Astrocyte of the spinal cord (primary cell): ENCODE data around the gene CDC42BPB.

Source experiments
- DNase-seq: peaks from one replicate; pipeline ENCODE4 v3.0.0; 2011; ENCODE audit warnings: low read depth, low spot score
- H3K4me3 ChIP-seq: 2 replicates; pipeline ENCODE4 v1.5.1; 2011; ENCODE audit warnings: low read depth, mild to moderate bottlenecking, low read length, moderate library complexity
- in situ Hi-C: cut with HindIII; loops from 2 replicates; pipeline ENCODE4 v1.10.0; 2017; ENCODE audit warnings: low sequenced_read_pairs
- TF ChIP-seq, protein P1 (sequence below): IDR thresholded peaks from 2 replicates; pipeline ENCODE4 v1.5.1; 2012; ENCODE audit warnings: low read depth, mild to moderate bottlenecking, low read length, inconsistent platforms

Gene CDC42BPB

DNA sequence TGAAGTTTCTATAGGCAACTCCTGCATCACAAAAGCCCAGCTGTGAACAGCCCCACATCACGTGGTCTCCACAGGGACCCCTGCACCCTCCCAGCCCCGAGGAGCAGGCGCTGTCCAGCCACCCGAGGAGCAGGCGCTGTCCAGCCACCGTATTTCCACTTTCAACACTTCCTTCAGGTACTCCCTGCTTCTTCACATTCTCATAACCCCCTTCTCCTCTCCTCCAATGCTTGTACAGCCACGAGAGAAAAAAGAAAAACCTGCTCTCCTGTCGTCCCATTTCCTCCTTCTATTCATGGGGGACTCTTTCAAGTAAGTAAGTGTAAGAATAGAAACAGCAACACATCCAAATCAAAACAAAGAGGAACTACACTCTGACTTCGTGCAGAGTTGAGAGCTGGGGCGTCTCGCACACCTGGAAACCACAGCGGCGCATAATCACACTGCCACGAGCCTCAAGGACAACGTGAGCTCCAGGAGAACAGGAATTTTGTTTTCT is 11.9 kb downstream of the CDC42BPB start:
- H3K4me3 ChIP-seq: no peak overlapping the region
- TF ChIP-seq, protein P1, sequence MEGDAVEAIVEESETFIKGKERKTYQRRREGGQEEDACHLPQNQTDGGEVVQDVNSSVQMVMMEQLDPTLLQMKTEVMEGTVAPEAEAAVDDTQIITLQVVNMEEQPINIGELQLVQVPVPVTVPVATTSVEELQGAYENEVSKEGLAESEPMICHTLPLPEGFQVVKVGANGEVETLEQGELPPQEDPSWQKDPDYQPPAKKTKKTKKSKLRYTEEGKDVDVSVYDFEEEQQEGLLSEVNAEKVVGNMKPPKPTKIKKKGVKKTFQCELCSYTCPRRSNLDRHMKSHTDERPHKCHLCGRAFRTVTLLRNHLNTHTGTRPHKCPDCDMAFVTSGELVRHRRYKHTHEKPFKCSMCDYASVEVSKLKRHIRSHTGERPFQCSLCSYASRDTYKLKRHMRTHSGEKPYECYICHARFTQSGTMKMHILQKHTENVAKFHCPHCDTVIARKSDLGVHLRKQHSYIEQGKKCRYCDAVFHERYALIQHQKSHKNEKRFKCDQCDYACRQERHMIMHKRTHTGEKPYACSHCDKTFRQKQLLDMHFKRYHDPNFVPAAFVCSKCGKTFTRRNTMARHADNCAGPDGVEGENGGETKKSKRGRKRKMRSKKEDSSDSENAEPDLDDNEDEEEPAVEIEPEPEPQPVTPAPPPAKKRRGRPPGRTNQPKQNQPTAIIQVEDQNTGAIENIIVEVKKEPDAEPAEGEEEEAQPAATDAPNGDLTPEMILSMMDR: no peak
- no peak for DNase-seq
- in situ Hi-C loops: no loop called here

DNA sequence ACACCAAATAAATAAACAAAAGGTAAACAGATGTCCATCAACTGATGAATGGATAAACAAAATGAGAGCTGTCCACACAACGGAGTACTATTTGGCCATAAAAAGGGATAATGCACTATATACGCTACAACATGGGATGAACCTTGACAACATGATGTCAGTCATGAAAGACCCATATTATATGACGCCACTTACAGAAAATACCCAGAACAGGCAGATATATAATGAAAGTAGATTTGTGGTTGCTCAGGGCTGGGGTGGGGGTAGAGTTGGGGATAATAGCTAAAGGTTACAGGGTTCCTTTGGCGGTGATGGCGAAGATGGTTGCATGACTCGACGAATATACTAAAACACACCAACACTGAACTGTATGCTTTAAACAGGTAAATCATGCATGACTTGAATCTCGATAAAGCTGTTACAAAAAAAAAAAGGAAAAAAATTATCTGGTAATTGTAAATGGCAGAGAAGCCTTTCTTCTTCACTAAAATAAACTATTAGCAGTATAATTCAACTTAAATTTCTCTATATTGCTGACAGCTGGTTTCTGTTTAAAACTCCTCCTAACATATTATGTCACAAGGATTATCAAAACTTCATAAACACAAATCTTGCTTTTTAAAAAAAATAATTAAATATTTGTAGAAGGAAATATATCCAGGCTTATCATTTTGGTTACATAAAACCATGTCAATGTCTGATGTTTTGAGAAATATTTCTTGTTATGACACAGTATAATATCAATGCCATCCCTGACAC is 13.9 kb downstream of the CDC42BPB start:
- DNase-seq: no peak
- in situ Hi-C loops: no loop called here
- TF ChIP-seq, protein P1: no peak
- H3K4me3 ChIP-seq: no peak overlapping the region

DNA sequence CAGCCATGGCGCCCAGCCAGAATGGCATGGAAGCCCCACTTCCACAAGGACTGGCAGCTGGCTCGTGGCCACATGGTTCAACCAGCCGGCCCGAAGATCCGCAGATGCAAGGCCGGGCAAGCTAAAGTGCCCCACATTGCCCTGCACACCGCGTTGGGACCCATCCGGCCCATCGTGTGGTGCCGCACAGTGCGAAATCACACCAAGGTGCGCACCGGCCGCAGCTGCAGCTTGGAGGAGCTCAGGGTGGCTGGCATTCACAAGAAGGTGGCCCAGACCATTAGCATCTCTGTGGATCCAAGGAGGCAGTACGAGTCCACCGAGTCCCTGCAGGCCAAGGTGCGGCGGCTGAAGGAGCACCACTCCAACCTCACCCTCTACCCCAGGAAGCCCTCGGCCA is 15.9 kb downstream of the CDC42BPB start:
- no peak overlapping the region for H3K4me3 ChIP-seq
- in situ Hi-C loops: no loop called here
- TF ChIP-seq, protein P1: no peak
- DNase-seq: no peak

DNA sequence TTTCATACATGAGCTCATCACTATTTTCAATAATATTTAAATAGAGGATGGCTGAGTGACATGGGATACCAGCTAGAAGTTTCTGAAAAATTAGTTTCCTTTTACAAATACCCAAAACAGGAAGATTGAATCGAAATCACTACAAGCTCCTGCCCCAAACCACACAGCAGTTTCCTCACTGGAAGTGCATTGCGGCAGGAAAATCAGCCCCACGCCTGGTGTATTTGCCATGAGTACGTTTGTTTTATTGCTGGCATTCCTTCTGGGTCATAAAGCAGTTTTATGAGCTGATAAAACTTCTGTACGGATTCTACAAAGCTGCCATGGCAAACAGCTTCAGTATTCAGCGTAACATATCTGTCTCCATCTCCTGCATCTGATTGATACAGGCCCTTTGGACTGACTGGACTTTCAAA is 23.7 kb downstream of the CDC42BPB start:
- TF ChIP-seq, protein P1: no peak
- no peak overlapping the region for H3K4me3 ChIP-seq
- in situ Hi-C loops: no loop called here
- no peak for DNase-seq

DNA sequence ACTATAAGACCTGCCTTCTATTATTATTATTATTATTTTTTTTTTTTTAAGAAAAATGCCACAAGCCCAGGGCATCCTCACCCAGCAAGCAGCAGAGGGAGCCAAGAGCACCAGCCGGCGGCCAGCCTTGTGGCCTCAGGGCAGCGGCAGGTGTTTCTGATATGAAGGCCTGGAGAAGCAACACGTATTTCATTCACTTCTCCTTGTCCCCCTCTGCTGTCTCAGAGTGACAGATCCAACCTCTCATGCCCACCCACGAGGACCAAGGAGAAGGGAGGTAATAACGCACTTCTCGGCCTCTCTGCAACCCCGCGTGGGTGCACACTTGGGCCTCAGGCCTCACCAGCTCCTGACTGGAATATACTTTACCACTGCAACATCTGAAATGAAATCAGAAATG is 25.4 kb downstream of the CDC42BPB start:
- in situ Hi-C loops: no loop called here
- no peak for DNase-seq
- TF ChIP-seq, protein P1: no peak
- H3K4me3 ChIP-seq: no peak overlapping the region

DNA sequence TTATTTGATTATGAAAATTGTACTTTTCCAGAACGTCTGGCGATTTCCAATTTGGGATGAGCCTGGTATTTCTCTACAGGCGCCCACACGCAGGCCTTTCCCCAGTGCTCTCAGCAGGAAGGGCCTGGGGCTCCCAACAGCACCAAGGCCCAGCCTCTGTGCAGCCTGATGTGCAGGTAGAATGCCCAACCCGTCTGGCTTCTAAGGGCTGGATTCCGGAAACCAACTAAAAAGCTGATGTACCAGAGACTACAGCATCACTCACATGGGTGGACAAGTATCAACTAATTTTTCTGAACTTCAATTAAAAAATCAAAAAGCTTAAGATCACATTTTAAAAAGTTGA is 25.8 kb downstream of the CDC42BPB start:
- TF ChIP-seq, protein P1: no peak
- H3K4me3 ChIP-seq: no peak overlapping the region
- DNase-seq: no peak
- in situ Hi-C loops: no loop called here
